ENCODE results near the gene RUVBL2.
"Not testable (repeated sequence)": the region's sequence is repeated elsewhere in the genome, so short reads cannot be mapped to it uniquely, and the experiment has no call there.

The RUVBL2 gene

DNA sequence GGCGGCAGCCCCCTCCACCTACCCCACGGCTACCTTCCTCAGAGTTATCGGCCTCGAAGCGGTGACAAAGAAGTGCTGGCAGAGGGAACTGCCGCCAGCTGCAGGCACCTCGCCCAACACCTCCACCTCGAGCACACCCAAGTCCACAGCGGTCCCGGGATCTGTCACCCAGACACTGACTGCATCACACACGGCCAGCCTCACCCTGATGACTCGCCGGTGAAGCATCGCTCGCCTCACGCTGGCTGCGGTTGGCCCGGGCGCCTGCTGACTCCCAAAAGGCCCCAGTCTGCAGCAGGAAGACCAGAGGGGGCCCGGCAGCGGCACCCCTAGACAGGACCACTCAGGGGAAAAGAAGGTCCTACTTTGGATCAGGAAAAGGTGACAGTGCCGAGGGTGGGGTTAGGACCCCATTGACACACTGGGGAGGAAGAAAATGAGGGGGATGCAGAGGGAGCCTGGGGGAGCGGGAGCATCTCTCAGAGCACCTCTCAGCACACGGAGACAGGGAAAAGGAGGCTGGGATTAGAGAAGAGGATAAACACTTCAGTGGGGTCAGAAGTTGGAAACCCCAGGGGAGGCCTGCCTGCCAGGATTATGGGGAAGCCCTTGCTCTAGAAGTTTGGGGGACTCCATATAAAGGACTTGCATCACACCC lies 56.8 kb downstream of the RUVBL2 start:
- not testable (repeated sequence) for DNase-seq

GRCh38 chr19:49056101-49056901 lies 62.6 kb downstream of the RUVBL2 start:
- DNase-seq, result peak; percentile 24 to 48

GRCh38 chr19:49056902-49057596 lies 63.4 kb downstream of the RUVBL2 start:
- peak in 1 of 2 donors; percentile 8 for DNase-seq

GRCh38 chr19:49057636-49058234 lies 64.0 kb downstream of the RUVBL2 start, which contains the start of gene CGB7:
CGB7 (minus strand) TSS chr19:49057749; CDS start chr19:49055375, 2,374 bp downstream.
- peak; percentile 29 to 72 for DNase-seq

- DNase-seq, result no peak
Measured at GRCh38 chr19:49058562-49058961, 64.9 kb downstream of the RUVBL2 start.

GRCh38 chr19:49059053-49059452 lies 65.4 kb downstream of the RUVBL2 start:
- no peak for DNase-seq

DNA sequence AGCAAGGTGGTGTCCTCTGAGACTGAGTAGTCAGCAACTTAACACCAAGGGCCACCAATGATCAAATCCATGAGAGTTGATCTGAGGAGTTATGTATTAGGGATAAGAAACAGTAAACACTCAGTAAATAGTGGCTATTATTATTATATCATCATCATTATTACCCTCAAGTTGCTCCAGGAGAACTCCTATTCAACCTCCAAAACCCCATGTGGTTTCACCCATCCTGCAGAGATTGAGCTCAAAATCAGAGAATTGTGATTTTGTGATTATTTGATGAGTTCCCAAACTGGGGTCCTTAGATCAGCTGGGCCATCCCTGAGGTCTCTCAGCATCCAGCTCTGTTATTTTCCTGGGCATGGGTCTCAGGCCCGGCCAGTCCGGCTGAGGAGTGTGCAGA lies 67.3 kb downstream of the RUVBL2 start:
- no peak for DNase-seq

- DNase-seq, result no peak
Measured at GRCh38 chr19:49061445-49061844, 67.8 kb downstream of the RUVBL2 start.

- DNase-seq, result no peak
Measured at GRCh38 chr19:49064029-49064629, 70.4 kb downstream of the RUVBL2 start.

- DNase-seq, result no peak
Measured at GRCh38 chr19:49064768-49065611, 71.3 kb downstream of the RUVBL2 start, which contains the start of gene NTF4. NTF4 (minus strand) TSS chr19:49064818; CDS start chr19:49061997, 2,821 bp downstream.
